ENCODE data around the gene CC2D1A.
"Not testable (repeated sequence)": the region's sequence is repeated elsewhere in the genome, so short reads cannot be mapped to it uniquely, and the experiment has no call there.

CC2D1A gene

DNA sequence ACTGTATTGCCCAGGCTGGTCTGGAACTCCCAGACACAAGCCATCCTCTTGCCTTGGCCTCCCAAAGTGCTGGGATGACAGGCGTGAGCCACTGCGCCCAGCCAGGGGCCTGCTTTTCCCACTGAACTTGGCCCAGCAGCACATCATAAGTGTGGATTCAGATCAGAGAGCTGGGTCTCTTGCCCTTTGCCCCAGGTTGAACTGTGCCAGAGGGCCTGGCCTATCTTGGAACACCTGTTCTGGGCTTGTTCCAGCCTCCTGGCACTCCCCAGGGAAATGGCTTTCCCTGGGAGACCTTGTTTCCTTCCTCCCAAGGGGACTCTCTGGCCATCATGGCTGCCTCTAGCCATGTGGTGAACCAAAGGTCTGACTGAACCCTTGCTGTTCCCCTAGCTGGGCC is 3.4 kb downstream of the CC2D1A start:
- DNase-seq, result no peak

DNA sequence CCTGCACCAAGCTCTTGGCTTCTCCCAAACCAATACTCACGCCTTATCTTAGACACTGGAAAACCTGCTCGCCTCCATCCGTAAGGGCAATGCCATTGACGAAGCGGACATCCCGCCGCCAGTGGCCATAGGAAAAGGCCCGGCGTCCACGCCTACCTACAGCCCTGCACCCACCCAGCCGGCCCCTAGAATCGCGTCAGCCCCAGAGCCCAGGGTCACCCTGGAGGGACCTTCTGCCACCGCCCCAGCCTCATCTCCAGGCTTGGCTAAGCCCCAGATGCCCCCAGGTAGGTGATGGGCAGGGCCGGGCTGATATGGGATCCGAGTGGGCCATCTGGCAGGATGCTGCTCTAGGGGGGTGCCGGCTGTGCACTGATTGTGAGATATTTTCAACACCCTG is 7.4 kb downstream of the CC2D1A start:
- no peak for DNase-seq

DNA sequence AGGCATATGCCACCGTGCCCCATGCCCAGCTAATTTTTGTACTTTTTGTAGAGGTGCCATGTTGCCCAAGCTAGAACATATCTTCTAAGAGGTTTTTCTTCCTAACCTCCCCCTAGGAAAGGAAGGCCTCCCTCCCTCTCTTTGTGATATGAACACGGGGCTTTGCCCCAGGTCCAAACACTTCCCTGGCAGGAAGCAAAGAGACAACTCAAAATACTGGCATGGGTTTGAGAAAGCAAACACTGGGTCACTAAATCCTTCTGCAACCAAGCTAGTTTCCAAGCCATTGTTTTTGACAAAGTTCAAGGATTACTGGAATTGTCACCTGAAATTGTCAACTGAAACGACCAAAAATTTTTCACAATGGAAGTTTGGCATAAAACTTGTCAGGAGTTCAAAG is 8.8 kb downstream of the CC2D1A start:
- no peak for DNase-seq

DNA sequence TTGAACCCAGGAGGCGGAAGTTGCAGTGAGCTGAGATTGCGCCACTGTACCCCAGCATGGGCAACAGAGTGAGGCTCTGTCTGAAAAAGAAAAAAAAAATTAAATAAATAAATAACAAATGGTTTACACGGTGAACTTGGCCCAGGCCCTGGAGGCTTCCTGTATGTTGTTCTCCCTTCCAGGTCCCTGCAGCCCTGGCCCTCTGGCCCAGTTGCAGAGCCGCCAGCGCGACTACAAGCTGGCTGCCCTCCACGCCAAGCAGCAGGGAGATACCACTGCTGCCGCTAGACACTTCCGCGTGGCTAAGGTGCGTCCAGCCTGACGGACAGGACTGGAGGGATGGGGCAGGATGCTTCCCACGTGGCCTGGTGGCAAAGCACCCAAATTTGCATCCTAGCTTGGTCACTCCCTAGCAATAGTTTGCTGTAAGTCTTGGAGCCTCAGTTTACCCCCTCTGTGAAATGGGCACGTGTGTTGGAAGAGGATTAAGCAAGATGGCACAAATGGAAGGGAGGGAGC is 11.9 kb downstream of the CC2D1A start:
- DNase-seq, result no peak

DNA sequence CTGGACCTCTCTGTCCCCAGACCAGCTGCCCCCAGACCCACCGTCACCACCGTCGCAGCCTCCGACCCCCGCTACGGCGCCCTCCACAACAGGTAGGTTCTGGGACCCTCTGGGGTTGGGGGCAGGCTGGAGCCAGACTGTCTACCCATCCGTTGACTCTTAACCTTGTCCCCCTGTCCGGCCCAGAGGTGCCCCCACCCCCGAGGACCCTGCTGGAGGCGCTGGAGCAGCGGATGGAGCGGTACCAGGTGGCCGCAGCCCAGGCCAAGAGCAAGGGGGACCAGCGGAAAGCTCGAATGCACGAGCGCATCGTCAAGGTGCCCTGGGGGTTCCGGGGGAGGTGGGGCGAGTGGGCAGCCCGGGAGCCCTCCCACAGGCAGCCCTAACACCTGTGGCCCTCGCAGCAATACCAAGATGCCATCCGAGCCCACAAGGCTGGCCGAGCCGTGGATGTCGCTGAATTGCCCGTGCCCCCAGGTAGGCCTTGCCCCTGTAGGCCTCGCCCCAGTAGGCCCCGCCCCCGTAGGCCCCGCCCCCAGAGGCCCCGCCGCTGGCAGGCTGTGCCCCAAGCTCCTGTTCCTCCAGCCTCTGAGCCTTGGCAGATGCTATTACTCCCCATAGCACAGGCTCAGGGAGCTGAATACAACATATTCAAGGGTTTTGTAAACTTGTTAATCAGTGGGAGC is 12.9 kb downstream of the CC2D1A start:
- DNase-seq, result no peak

DNA sequence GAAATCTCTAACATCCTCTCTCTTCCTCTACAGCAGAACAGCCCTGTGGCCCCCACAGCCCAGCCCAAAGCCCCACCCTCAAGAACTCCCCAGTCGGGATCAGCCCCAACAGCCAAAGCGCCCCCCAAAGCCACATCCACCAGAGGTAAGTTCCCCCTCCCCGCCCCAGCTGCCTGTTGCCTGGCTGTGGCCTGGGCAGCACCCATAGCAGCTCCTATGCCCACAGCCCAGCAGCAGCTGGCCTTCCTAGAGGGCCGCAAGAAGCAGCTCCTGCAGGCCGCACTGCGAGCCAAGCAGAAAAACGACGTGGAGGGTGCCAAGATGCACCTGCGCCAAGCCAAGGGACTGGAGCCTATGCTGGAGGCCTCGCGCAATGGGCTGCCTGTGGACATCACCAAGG is 14.5 kb downstream of the CC2D1A start:
- DNase-seq, result no peak

DNA sequence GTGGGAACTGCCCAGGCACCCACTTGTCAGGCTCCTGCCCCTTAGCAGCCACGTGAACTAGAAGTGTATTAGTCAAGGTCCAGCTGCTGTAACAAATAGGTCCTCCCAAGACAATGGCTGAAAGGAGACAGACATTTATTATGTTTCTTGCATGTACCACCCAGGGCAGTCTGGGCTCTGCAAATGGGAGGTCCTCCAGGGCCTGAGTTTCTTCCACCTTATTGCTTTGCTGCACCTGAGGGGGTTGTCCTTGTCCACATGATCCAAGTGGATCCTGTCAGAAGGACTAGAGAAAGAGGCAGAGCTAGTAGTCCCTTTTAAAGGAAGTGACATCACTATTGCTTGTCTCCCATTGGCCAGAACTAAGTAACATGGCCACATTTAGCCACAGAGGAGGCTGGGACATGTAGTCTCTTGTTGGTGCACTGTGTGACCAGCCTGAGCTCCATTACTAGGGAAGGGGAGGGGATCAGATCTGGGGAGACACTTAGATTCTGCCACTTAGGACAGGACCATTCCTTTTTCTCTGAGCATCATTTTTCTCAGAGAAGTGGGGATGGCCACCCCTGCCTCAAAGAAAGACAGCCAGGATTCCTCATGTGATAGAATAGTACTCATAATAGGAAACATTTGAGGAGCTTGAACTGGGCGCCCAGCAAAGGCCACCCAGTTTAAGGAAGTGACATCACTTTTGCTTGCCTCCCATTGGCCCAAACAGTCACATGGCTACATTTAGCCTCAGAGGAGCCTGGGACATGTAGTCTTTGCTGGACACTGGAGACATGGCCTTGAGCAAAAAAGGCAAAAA is 15.1 kb downstream of the CC2D1A start:
- peak; percentile 58 to 74 for DNase-seq

DNA sequence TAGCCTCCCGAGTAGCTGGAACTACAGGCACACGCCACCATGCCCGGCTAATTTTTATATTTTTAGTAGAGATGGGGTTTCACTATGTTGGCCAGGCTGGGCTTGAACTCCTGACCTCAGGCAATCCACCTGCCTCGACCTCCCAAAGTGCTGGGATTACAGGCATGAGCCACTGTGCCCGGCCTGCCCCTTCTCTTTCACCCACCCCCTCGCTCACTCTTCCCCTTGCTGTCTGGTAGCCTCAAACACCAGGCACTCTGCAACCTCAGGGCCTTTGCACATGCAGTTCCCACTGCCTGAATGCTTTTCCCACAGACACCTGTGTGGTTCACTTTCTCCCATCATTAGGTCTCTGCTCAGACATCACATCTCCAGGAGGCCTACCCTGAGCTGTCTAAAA is 16.1 kb downstream of the CC2D1A start:
- not testable (repeated sequence) for DNase-seq

DNA sequence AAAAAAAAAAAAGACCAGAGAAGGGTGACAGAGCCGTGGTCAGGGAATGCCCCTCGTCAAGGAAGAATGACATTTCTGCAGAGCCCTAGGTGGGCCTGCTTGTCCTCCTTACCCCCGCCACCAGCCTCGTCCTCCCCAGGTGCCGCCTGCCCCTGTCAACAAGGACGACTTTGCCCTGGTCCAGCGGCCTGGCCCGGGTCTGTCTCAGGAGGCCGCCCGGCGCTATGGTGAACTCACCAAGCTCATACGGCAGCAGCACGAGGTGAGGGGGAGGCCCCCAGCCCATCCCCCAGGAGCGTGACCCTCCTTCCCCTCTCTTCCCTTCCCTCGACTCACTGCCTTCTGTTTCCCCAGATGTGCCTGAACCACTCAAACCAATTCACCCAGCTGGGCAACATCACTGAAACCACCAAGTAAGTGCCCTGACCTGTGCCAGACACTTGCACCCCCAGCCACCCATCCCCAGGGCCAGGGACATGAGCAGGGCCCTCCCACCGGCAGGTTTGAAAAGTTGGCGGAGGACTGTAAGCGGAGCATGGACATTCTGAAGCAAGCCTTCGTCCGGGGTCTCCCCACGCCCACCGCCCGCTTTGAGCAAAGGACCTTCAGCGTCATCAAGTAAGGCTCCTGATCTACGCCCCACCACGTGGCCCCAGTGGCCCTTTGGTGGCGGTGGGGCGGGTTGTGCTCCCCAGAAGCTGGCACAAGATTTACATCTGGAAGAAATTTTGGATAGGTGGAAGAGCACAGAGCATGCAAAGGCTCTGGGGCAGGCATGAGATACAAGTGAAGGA is 17.4 kb downstream of the CC2D1A start:
- DNase-seq, result no peak

DNA sequence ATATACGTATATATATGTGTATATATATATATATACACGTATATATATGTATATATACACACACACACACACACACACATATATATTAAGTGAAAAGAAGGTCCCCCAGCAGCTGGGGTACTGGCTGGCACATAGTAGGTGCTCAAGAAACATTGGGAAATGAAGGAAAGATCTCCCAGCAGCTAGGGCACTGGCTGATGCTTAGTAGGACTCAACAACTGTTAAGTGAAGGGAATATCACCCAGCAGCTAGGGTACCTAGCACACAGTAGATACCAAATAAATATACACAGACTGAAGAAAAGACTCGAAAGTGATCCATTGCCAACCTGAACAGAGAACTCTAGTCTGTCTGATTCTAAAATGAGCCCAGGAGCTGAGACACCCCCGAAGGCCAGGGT is 20.0 kb downstream of the CC2D1A start:
- DNase-seq, result no peak

DNA sequence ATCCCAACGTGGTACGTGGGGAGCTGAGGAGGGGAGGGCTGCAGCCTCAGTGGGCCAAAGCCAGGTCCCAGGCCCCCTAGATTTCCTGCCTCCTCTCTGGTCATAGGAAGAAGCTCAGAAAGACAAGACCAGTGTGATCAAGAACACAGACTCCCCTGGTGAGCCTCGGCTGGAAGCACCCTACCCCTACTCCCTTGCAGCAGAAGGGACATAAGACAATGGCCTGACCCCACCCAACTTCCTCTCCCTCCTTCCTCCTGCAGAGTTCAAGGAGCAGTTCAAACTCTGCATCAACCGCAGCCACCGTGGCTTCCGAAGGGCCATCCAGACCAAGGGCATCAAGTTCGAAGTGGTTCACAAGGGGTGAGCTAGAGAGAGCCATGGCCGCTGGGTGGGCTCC is 20.7 kb downstream of the CC2D1A start:
- no peak for DNase-seq

DNA sequence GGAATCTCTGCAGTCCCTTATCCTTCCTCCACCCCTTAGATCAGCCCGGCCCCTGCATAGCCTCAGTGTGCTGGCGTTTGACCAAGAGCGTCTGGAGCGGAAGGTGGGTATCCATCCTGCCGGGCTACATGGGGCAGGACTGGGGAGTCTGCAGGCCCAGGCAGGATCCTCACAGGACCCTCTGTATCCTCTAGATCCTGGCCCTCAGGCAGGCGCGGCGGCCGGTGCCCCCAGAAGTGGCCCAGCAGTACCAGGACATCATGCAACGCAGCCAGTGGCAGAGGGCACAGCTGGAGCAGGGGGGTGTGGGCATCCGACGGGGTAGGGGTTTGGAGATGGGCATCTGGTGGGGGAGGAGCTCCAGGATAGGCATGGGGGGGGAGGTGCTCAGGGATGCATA is 23.3 kb downstream of the CC2D1A start:
- no peak for DNase-seq

DNA sequence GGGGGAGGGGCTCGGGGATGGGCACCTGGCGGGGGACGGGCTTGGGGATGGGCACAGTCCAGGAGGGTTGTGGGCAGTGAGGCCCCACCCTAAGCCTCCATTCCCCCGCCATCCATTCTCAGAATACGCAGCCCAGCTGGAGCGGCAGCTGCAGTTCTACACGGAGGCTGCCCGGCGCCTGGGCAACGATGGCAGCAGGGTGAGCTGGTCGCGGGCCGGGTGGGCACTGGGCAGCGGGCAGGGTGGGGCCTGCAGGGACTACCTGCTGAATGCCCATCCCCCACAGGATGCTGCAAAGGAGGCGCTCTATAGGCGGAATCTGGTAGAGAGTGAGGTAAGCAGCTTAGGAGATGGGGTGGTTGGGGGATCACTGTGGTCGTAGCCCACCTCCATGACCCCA is 24.0 kb downstream of the CC2D1A start:
- no peak for DNase-seq

DNA sequence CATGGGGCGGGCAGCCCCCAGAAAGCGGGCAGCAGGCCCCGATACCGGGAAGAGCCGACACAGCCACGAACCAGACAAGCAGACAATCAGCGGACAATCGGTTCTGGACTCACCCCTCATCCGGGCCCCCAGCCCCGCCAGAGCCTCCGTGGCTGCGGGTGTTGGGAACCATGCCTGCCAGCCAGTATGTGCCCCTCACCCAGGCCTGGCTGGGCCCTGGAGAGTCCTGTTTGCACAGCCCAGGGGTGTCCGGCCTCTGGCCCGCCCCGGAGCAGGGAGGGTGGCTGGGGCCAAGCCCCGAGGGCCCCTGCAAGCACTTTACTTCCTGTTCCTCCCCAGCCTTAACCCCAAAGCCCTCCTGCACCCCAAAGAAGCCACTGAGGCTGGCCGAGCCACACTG is 24.4 kb downstream of the CC2D1A start:
- no peak for DNase-seq

DNA sequence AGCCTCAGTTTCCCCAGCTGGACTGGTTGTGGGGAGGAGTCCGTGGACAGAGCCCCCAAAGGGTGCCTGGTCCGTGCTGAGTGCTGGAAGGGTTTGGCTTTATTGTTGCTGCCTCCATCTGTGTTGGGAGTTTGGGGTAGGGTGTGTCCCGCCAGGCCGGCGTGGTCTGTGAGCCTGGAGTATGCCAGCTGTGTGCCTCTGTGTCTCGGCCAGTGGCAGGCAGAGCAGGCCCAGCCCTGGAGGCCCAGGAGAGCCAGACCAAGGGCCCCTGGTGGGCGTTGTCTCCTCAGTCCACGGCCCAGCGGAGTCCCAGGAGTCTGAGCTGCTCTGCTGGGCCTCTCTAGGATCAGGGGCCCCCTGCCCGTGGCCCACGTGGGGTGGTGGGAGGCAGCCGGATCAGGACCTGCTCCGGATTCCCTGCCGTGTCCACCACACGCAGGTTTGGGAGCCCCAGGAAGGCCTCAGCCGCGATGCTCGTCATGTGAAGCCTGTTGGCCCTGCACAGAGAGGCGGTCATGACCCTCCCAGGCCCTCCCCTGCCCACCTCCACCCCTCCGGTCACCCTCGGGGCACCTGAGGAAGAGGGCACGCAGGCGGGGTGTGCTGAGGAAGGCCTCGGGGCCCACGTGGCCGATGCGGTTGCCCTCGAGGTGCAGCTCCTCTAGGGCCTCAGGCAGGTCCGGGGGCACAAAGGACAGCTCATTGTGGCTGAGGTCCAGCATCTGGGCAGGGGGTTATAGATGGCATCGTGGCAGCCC is 25.6 kb downstream of the CC2D1A start:
- DNase-seq, result no peak

DNA sequence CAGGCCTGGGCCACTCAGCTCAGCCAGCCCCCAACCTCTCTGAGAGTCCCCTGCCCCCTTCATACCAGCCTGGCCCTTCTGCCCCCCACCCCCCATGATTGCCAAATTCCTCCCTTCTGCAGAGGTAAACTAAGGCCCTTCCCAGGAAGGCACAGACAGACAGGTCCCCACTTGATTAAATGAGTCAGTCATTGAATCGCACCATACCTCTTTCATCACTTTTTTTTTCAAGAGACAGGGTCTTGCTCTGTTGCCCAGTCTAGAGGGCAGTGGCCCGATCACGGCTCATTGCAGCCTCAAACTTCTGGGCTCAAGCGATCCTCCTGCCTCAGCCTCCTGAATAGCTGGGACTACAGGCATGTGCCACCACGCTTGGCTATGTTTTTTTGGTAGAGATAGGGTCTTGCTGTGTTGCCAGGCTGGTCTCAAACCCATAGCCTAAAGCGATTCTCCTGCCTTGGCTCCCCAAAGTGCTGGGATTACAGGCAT is 26.2 kb downstream of the CC2D1A start:
- DNase-seq, result no peak

DNA sequence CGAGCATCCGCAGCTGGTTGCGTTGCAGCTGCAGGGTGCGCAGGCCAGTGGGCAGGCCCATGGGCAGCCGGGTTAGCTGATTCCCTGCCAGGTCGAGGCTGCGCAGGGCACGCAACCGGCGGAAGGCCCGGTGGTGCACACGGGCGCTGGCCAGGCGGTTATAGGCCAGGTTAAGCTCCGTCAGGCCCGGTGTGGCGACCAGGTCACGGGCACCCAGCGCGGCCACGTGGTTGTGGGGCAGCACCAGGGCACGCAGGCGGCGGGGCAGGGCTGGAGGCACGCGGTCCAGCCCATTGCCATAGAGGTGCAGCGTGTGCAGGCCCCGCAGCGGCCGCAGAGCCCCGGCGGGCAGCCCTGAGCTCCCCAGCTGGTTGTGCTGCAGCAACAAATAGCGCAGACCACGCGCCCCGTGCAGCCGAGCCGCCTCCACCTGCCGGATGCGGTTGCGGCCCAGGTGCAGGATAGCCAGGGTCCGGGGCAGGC is 27.0 kb downstream of the CC2D1A start:
- no peak for DNase-seq

DNA sequence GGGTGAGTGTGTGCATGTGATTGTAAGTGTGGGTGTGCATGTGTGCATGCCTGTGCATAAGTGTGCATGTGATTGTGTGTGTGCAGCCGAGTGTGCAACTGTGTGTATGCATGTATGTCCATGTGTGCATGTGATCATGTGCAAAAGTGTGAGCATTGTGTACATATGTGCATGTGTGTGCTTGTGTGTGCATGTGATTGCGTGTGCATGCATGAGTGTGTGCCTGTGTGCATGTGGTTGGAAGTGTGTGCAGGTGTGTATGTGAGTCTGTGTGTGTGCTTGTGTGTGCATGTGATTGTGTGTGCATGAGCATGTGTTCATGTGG is 28.7 kb downstream of the CC2D1A start:
- DNase-seq, result no peak

DNA sequence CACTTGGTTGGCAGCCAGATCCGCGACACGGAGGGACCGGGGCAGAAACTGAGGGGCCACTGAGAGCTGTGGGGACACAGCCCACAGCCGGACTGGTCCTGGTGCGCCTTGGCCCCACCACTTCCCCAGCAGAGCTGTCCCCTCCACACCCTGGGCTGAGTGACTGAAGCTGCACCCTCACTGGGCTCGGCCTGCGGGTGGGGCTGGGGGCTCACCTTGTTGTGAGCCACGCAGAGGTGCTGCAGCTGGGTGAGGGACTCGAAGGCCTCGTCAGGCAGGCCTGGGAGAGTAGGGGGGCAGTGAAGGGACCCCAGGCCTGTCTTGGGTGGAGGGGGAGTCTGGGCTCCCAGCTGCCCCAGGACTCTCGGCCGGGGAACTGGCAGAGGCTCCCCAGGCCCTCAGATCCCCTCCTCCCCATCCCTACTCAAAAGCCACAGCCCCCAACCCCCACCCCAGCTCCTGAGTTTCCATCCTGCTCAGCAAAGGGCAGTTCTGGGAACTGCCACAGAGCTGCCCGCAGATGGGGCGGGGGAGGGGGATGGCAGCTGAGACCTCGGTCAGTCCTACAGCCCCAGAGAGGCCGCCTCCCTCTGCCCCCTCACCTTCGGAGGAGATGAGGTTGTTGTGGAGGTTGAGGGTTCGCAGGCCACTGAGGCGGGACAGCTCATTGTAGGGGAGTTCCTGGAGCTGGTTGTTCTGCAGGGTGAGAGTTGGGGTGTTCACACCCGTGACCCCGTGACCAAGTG is 29.9 kb downstream of the CC2D1A start:
- no peak for DNase-seq

DNA sequence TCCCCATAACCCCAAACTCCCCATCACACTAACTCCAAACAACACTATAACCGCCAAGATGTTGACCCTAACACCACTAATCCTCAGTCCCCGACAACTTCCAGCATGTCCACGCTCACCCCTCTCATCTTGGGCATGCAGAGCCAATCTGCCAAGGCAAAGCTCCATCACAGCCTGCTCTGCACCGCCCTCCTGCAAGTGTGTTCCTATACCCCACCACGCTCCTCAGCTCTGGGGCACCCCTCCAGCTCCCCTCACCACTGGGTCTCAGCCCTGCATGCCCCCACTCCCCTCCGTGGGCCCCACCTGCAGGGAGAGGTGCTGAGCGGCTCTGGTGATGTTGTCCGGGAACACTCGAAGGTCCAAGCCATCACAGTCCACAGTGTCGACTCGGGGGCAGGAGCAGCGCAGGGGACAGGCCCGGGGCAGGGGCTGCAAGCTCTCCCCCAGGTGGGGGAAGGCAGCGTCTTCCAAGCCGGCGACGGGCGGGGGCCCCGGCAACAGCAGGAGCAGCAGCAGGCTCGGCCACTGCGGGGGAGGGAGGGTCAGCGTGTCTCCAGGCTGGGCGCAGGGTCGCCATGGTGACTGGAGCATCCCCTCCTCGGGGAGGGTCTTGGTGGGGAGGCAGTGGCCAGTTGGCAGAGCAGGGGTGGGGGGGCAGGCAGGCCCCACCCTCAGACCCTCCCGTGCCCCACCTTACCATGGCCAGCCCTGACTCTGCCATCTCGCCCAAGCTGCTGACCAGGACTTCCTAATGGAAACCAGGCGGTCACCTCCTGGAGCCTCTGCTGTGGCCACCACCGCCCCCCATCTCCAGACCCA is 31.7 kb downstream of the CC2D1A start:
- DNase-seq, result no peak

Measured in SW 1271 (cell line).